K562 (cell line): ENCODE results near the gene HAL. TPM values are rescaled to one million over a fixed set of nuclear protein-coding genes. Genes with fewer than 3 reads are reported as not detected.

Experiments
- FOXO4 ChIP-seq: fragments of 450-650 bp; formaldehyde crosslinking; IDR thresholded peaks from 2 replicates; pipeline ENCODE4 v1.4.0; 2020; ENCODE audit warnings: mild to moderate bottlenecking, moderate library complexity
- HMG20B ChIP-seq: fragments of 250-450 bp; sonication (Bioruptor Pico); IDR thresholded peaks from 2 replicates; pipeline ENCODE4 v1.5.0; 2021; ENCODE audit warnings: mild to moderate bottlenecking
- TGIF2 ChIP-seq: sonication (generic); formaldehyde crosslinking; IDR thresholded peaks from 2 replicates; pipeline ENCODE4 v1.8.1; 2022; ENCODE audit warnings: mild to moderate bottlenecking, missing genetic modification reagents, moderate library complexity
- ZNF609 ChIP-seq: sonication (generic); formaldehyde crosslinking; IDR thresholded peaks from 2 replicates; pipeline ENCODE4 v1.8.1; 2023; ENCODE audit warnings: missing genetic modification reagents, mild to moderate bottlenecking, borderline replicate concordance
- polyA plus RNA-seq, 8 experiments: library from polyadenylated mRNA; depleted of rRNA in 4 of 8; stranded (reverse) in 5 of 8; unstranded in 3 of 8; fragments of >200 nt; fragmentation: Nextera tagmentation in 2 of 8; fragmentation: Illumina TruSeq in 1 of 8; extraction: Ambion mirVana in 2 of 8; extraction: Trizol in 1 of 8; gene quantifications; 2 replicates each; pipeline versions ENCODE4 v1.2.1 to v1.2.3, GENCODE V29; 2011 to 2014; ENCODE audit warnings: inconsistent platforms in 1 of 8, missing spikeins in 1 of 8
- total RNA-seq, 7 experiments: library from RNA; depleted of rRNA in 6 of 7; stranded (reverse); fragments of >200 nt in 6 of 7; fragmentation: Illumina TruSeq in 2 of 7; extraction: Trizol in 2 of 7; gene quantifications; 2 replicates each; pipeline versions ENCODE4 v1.2.1 to v1.2.3, GENCODE V29; 2011 to 2021; ENCODE audit warnings: low replicate concordance in 1 of 7

The HAL gene
- total and polyA plus RNA-seq, 9 of the 15 experiments (the other 6 are each of a cell fraction or from before 2014, with no cell fraction given) = 0.03 to 0.36 (median 0.20) TPM; not detected in 4

- TF ChIP-seq ZNF609 (CRISPR knock-in tag) (no peak), TGIF2 (CRISPR knock-in tag) (no peak), HMG20B (CRISPR knock-in tag) (no peak), FOXO4 (CRISPR knock-in tag) (no peak)
Measured at GRCh38 chr12:95974358-95974757, 21.8 kb downstream of the HAL start (continued).
